ENCODE results near the gene BLM.

- TF ChIP-seq CTCF (optimal IDR thresholded peaks at IDR 0.05 in 1 of 3, IDR thresholded peaks at IDR 0.05 in 1 of 3, conservative IDR thresholded peaks at IDR 0.05 in 1 of 3; ENCODE audit: extremely low read depth in 1 of 3, insufficient read depth in 2 of 3, low read length in 3 of 3) (no peak), EZH2 (IDR thresholded peaks at IDR 0.05; ENCODE audit: low read length) (no peak)
These were observed 112.0 kb downstream of the BLM start for GRCh38 chr15:90829126-90829525.

Data from keratinocyte (primary cell).